Naive thymus-derived CD4-positive, alpha-beta T cell (primary cell): ENCODE results near the gene FAM131B. TPM values are rescaled to one million over a fixed set of nuclear protein-coding genes. Genes with fewer than 3 reads are reported as not detected.

Experiments used
- ATAC-seq: fragments of 150-1000 bp; cut with Tn5 transposase; 2 replicates; pipeline ENCODE4 v1.10.0; 2021; ENCODE audit warnings: mild to moderate bottlenecking, moderate library complexity
- CTCF ChIA-PET: fragments of 350-600 bp; sonication (Branson Sonifier 250); formaldehyde crosslinking; loops from one replicate; lab custom pipeline; 2021; ENCODE audit warnings: antibody characterized with exemption; lab: Charles Lee
- POLR2A ChIA-PET: fragments of 350-600 bp; sonication (Branson Sonifier 250); formaldehyde crosslinking; loops from one replicate; lab custom pipeline; 2021; ENCODE audit warnings: antibody characterized with exemption, inconsistent platforms; lab: Charles Lee
- DNase-seq, 9 donors: peaks; one replicate each; pipeline versions ENCODE4 v3.0.0 to v3.0.0-alpha.2; 2020 to 2022; ENCODE audit warnings: mixed read lengths in 1 of 9
- H3K27ac ChIP-seq: one replicate; pipeline ENCODE4 v1.7.0; 2013; ENCODE audit warnings: mild to moderate bottlenecking, low read depth, low read length, moderate library complexity
- H3K27me3 ChIP-seq, 2 donors: one replicate each; pipeline ENCODE4 v1.7.0; 2013; ENCODE audit warnings: low read length in 2 of 2, mild to moderate bottlenecking in 2 of 2, moderate library complexity in 2 of 2; ENCODE audit not compliant: control insufficient read depth in 2 of 2, insufficient read depth in 2 of 2
- H3K36me3 ChIP-seq, 3 experiments: 1 replicate in 2 of 3; 2 replicates in 1 of 3; pipeline ENCODE4 v1.7.0; 2013; ENCODE audit warnings: low read length in 3 of 3, mild to moderate bottlenecking in 3 of 3, moderate library complexity in 1 of 3; ENCODE audit not compliant: insufficient read depth in 3 of 3, control insufficient read depth in 2 of 3
- H3K4me1 ChIP-seq, 2 donors: one replicate each; pipeline ENCODE4 v1.7.0; 2013; ENCODE audit warnings: low read length in 2 of 2, mild to moderate bottlenecking in 2 of 2, moderate library complexity in 1 of 2; ENCODE audit not compliant: control insufficient read depth in 2 of 2, insufficient read depth in 2 of 2
- H3K4me3 ChIP-seq: 2 replicates; pipeline ENCODE4 v1.7.0; 2013; ENCODE audit warnings: mild to moderate bottlenecking, low read length
- H3K9me3 ChIP-seq, 3 experiments: 1 replicate in 2 of 3; 2 replicates in 1 of 3; pipeline ENCODE4 v1.7.0; 2013; ENCODE audit warnings: low read length in 3 of 3; ENCODE audit not compliant: control insufficient read depth in 2 of 3
- H3K27ac Mint-ChIP-seq, 9 donors: one replicate each; pipeline ENCODE4 v1.8.0; 2020 to 2022; ENCODE audit warnings: mixed read lengths in 9 of 9, mild to moderate bottlenecking in 8 of 9, moderate library complexity in 5 of 9, inconsistent platforms in 2 of 9
- H3K27me3 Mint-ChIP-seq, 5 donors: one replicate each; pipeline ENCODE4 v1.8.0; 2021 to 2022; ENCODE audit warnings: mixed read lengths in 5 of 5, mild to moderate bottlenecking in 1 of 5
- H3K36me3 Mint-ChIP-seq, 5 donors: one replicate each; pipeline ENCODE4 v1.8.0; 2020 to 2022; ENCODE audit warnings: mixed read lengths in 5 of 5, mild to moderate bottlenecking in 3 of 5, inconsistent platforms in 1 of 5
- H3K4me1 Mint-ChIP-seq, 7 donors: one replicate each; pipeline ENCODE4 v1.8.0; 2020 to 2022; ENCODE audit warnings: mixed read lengths in 7 of 7, mild to moderate bottlenecking in 3 of 7, inconsistent platforms in 1 of 7
- H3K4me3 Mint-ChIP-seq, 10 donors: one replicate each; pipeline ENCODE4 v1.8.0; 2020 to 2022; ENCODE audit warnings: mild to moderate bottlenecking in 10 of 10, mixed read lengths in 10 of 10, moderate library complexity in 6 of 10, inconsistent platforms in 2 of 10
- H3K9me3 Mint-ChIP-seq, 11 donors: one replicate each; pipeline ENCODE4 v1.8.0; 2020 to 2022; ENCODE audit warnings: mixed read lengths in 11 of 11, mild to moderate bottlenecking in 4 of 11, inconsistent platforms in 1 of 11, moderate library complexity in 1 of 11
- intact Hi-C, 2 donors: fragments of 100-400 bp; cut with micrococcal nuclease; formaldehyde crosslinking; loops; one replicate each; pipeline ENCODE4 v1.15.1; 2023
- polyA plus RNA-seq, 2 donors: library from polyadenylated mRNA; unstranded; fragments of 300-500 nt; fragmentation: Illumina TruSeq; gene quantifications; one replicate each; pipeline ENCODE4 v1.2.3, GENCODE V29; 2021
- total RNA-seq, 6 experiments: library from RNA in 5 of 6; stranded (reverse) in 5 of 6; gene quantifications; 1 replicate in 5 of 6; 2 replicates in 1 of 6; pipeline ENCODE4 v1.2.3 and lab custom pipeline; 2021 to 2026

The FAM131B gene
- total RNA-seq (1 to 10 TPM in 1 of 5 experiments, under 1 TPM in 2, not detected in 2; 0.19 to 1.4 (median 0.53) TPM), polyA plus RNA-seq (not detected), total RNA-seq (lab: John Stamatoyannopoulos, UW) (0.40 reads per million)

GRCh38 chr7:143362131-143363015 is at the start of gene FAM131B:
Gene FAM131B (minus strand): TSS chr7:143362713. CDS start chr7:143362603, 110 bp downstream.
- H3K27ac Mint-ChIP-seq: peak within 1 kb of the TSS in 3 of 9 donors; percentile 34 to 68 (median 41)
- DNase-seq: peak in 2 of 9 donors; percentile 31 to 34
- H3K27me3 Mint-ChIP-seq: peaks cover 19 to 81% (median 33%) of the 10 kb centered on the region in 5 donors
- Histone ChIP-seq H3K9me3 (no peaks in the 10 kb centered on the region), H3K27ac (no peak within 1 kb of the TSS), H3K36me3 (no peaks in the 10 kb centered on the region), H3K4me3 (peak within 1 kb of the TSS; percentile 59), H3K27me3 (peaks cover 5 to 6% of the 10 kb centered on the region in 2 donors), H3K4me1 (peaks cover 6% of the 10 kb centered on the region in 2 donors)
- POLR2A ChIA-PET: interaction anchor here (0.6 to 1.0 kb wide), 2 partner anchors 13 to 24 kb away, joined by 3 read pairs; no protein-coding TSS in a partner anchor
- H3K9me3 Mint-ChIP-seq: peaks cover 0 to 4% (median 0%) of the 10 kb centered on the region in 11 donors
- CTCF ChIA-PET: no interaction called here
- intact Hi-C loops: loop anchor here (1.0 to 5.0 kb wide), 4 partner anchors 13 to 50 kb away; partner anchors contain the start of genes EPHA1 (in 1 of the 2) and ZYX (in 1 of the 2)
- peaks cover 3 to 17% (median 9%) of the 10 kb centered on the region in 7 donors for H3K4me1 Mint-ChIP-seq
- H3K36me3 Mint-ChIP-seq: peaks cover 0 to 4% (median 0%) of the 10 kb centered on the region in 5 donors
- peak within 1 kb of the TSS; percentile 59 to 91 (median 85) for H3K4me3 Mint-ChIP-seq
- ATAC-seq: peak; percentile 83

- H3K27ac Mint-ChIP-seq: peak overlapping the region in 5 of 9 donors; percentile 28 to 96 (median 58)
- H3K27me3 ChIP-seq: no peaks in the 10 kb centered on the region
- peaks cover 17 to 25% of the 10 kb centered on the region in 2 donors for H3K4me1 ChIP-seq
- no peaks in the 10 kb centered on the region for H3K9me3 Mint-ChIP-seq
- intact Hi-C loops: loop anchor here in 1 of 2 donors (10.0 kb wide), 1 partner anchor 407 kb away; no protein-coding TSS in a partner anchor
- H3K36me3 Mint-ChIP-seq: peaks cover 0 to 18% (median 9%) of the 10 kb centered on the region in 5 donors
- H3K36me3 ChIP-seq: peaks cover 0 to 13% (median 0%) of the 10 kb centered on the region in 3 experiments
- CTCF ChIA-PET: interaction anchor here (0.6 to 2.0 kb wide), 4 partner anchors 9 to 173 kb away, joined by 3 to 7 read pairs (median 4); no protein-coding TSS in a partner anchor
- peak overlapping the region in 1 of 10 donors; percentile 29 for H3K4me3 Mint-ChIP-seq
- no peaks in the 10 kb centered on the region for H3K9me3 ChIP-seq
- H3K4me3 ChIP-seq: no peak overlapping the region
- ATAC-seq: no peak
- H3K27me3 Mint-ChIP-seq: peaks cover 0 to 13% (median 0%) of the 10 kb centered on the region in 5 donors
- DNase-seq: no peak
- H3K4me1 Mint-ChIP-seq: peaks cover 22 to 71% (median 57%) of the 10 kb centered on the region in 7 donors
- H3K27ac ChIP-seq: no peak overlapping the region
- POLR2A ChIA-PET: interaction anchor here (1.0 kb wide), 1 partner anchor 40 kb away, joined by 3 read pairs; no protein-coding TSS in a partner anchor
These were observed 49.6 kb upstream of the FAM131B start for GRCh38 chr7:143411976-143412708.

- Histone ChIP-seq H3K4me1 (peaks cover 29 to 32% of the 10 kb centered on the region in 2 donors), H3K27ac (no peak overlapping the region), H3K4me3 (no peak overlapping the region), H3K9me3 (no peaks in the 10 kb centered on the region), H3K27me3 (no peaks in the 10 kb centered on the region), H3K36me3 (peaks cover 0 to 8% (median 0%) of the 10 kb centered on the region in 3 experiments)
- Mint-ChIP-seq H3K27ac (peak overlapping the region in 7 of 9 donors; percentile 51 to 96 (median 83)), H3K4me3 (peak overlapping the region in 6 of 10 donors; percentile 25 to 98 (median 88)), H3K27me3 (peaks cover 0 to 13% (median 0%) of the 10 kb centered on the region in 5 donors), H3K4me1 (peaks cover 23 to 77% (median 72%) of the 10 kb centered on the region in 7 donors), H3K9me3 (no peaks in the 10 kb centered on the region), H3K36me3 (peaks cover 0 to 16% (median 5%) of the 10 kb centered on the region in 5 donors)
- ChIA-PET POLR2A (interaction anchor here (1.0 to 11.4 kb wide), 2 partner anchors 30 to 31 kb away, joined by 3 to 223 read pairs; partner anchors contain the start of gene ZYX), CTCF (interaction anchor here (0.7 to 6.4 kb wide), 5 partner anchors 26 to 170 kb away, joined by 3 to 40 read pairs (median 11); no protein-coding TSS in a partner anchor)
- ATAC-seq (no peak), DNase-seq (no peak)
- intact Hi-C loops: loop anchor here in 1 of 2 donors (10.0 kb wide), 1 partner anchor 406 kb away; no protein-coding TSS in a partner anchor
These were observed 48.0 kb upstream of the FAM131B start for GRCh38 chr7:143410521-143411004.

- no peaks in the 10 kb centered on the region for H3K27me3 ChIP-seq
- H3K4me1 ChIP-seq: peaks cover 31 to 44% of the 10 kb centered on the region in 2 donors
- Mint-ChIP-seq H3K9me3 (no peaks in the 10 kb centered on the region), H3K4me1 (peaks cover 23 to 88% (median 87%) of the 10 kb centered on the region in 7 donors), H3K27me3 (peaks cover 0 to 14% (median 0%) of the 10 kb centered on the region in 5 donors), H3K4me3 (peak within 1 kb of the TSS; percentile 77 to 98 (median 94)), H3K27ac (peak within 1 kb of the TSS; percentile 61 to 97 (median 94)), H3K36me3 (peaks cover 0 to 11% (median 0%) of the 10 kb centered on the region in 5 donors)
- peak; percentile 83 for ATAC-seq
- H3K9me3 ChIP-seq: no peaks in the 10 kb centered on the region
- intact Hi-C loops: loop anchor here (1.0 to 5.0 kb wide), 7 partner anchors 29 to 602 kb away; partner anchors contain the start of gene FAM131B (in 1 of the 2)
- H3K36me3 ChIP-seq: peaks cover 0 to 7% (median 0%) of the 10 kb centered on the region in 3 experiments
- H3K27ac ChIP-seq: peak within 1 kb of the TSS; percentile 69
- peak in 7 of 9 donors; percentile 52 to 67 (median 62) for DNase-seq
- ChIA-PET CTCF (interaction anchor here (0.6 to 6.4 kb wide), 13 partner anchors 8 to 169 kb away, joined by 3 to 40 read pairs (median 11); no protein-coding TSS in a partner anchor), POLR2A (interaction anchor here (0.6 to 11.4 kb wide), 8 partner anchors 16 to 181 kb away, joined by 3 to 223 read pairs (median 6); partner anchors contain the start of gene ZYX)
- H3K4me3 ChIP-seq: peak within 1 kb of the TSS; percentile 59
These were observed 46.4 kb upstream of the FAM131B start, which contains the start of gene EPHA1 for GRCh38 chr7:143408686-143409561. Gene EPHA1 (minus strand): TSS chr7:143408856. CDS start chr7:143408805, 51 bp downstream.

- ChIA-PET POLR2A (interaction anchor here (0.6 to 11.4 kb wide), 14 partner anchors 8 to 180 kb away, joined by 3 to 223 read pairs (median 6); partner anchors contain the start of genes CASP2, GSTK1 and ZYX), CTCF (interaction anchor here (1.1 to 6.4 kb wide), 18 partner anchors 8 to 168 kb away, joined by 3 to 40 read pairs (median 5); no protein-coding TSS in a partner anchor)
- H3K4me3 ChIP-seq: peak overlapping the region; percentile 59
- DNase-seq (no peak), ATAC-seq (no peak)
- peaks cover 23 to 91% (median 89%) of the 10 kb centered on the region in 7 donors for H3K4me1 Mint-ChIP-seq
- intact Hi-C loops: loop anchor here (2.0 to 5.0 kb wide), 5 partner anchors 36 to 601 kb away; partner anchors contain the start of gene FAM131B (in 1 of the 2)
- H3K27me3 Mint-ChIP-seq: peaks cover 0 to 14% (median 0%) of the 10 kb centered on the region in 5 donors
- H3K36me3 ChIP-seq: peaks cover 0 to 7% (median 0%) of the 10 kb centered on the region in 3 experiments
- H3K4me3 Mint-ChIP-seq: peak overlapping the region; percentile 77 to 98 (median 94)
- H3K4me1 ChIP-seq: peaks cover 31 to 44% of the 10 kb centered on the region in 2 donors
- peak overlapping the region; percentile 69 for H3K27ac ChIP-seq
- H3K36me3 Mint-ChIP-seq: peaks cover 0 to 15% (median 0%) of the 10 kb centered on the region in 5 donors
- H3K9me3 ChIP-seq: no peaks in the 10 kb centered on the region
- peak overlapping the region in 7 of 9 donors; percentile 88 to 97 (median 92) for H3K27ac Mint-ChIP-seq
- H3K9me3 Mint-ChIP-seq: no peaks in the 10 kb centered on the region
- H3K27me3 ChIP-seq: no peaks in the 10 kb centered on the region
These were observed 45.8 kb upstream of the FAM131B start for GRCh38 chr7:143408252-143408685.
